GM21515 (cell line): ENCODE data around the gene TMEM223.
A peak's percentile ranks its signal among the peaks of the same experiment; 100 is the strongest.
"Not testable (repeated sequence)": the region's sequence is repeated elsewhere in the genome, so short reads cannot be mapped to it uniquely, and the experiment has no call there.

Experiments used
- ATAC-seq: cut with Tn5 transposase; IDR thresholded peaks from one replicate; pipeline ENCODE4 v1.9.1; 2021; ENCODE audit not compliant: unreplicated experiment

The TMEM223 gene, protein sequence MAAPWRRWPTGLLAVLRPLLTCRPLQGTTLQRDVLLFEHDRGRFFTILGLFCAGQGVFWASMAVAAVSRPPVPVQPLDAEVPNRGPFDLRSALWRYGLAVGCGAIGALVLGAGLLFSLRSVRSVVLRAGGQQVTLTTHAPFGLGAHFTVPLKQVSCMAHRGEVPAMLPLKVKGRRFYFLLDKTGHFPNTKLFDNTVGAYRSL

DNA sequence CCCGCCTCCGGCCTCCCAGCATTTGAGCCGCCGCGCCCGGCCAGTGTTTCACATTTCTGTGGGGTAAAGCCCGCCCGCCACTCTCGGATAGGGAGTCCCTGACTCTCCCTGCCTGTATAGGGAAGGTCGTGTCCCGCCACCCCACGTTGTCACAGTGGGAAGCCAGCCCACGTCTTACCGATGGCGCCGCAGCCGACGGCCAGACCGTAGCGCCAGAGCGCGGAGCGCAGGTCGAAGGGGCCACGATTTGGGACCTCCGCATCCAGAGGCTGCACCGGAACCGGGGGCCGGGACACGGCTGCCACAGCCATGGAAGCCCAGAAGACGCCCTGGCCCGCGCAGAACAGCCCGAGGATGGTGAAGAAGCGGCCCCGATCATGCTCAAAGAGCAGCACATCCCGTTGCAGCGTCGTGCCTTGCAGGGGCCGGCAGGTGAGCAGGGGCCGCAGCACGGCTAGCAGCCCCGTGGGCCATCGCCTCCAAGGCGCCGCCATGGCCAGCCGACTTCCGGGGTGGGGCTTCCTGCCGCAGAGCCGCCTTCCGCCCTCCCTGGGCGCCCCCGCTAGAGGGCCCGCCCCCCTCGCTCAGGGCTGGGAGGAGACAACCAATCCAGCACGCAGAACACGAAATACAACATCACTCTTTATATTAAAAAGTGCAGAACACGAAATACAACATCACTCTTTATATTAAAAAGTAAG is at the start of gene TMEM223:
TSS of gene TMEM223 (minus strand) at position 506 of the 701 bp plus-strand sequence. CDS start at position 494, 12 bp downstream.
- ATAC-seq = peak; percentile 59

DNA sequence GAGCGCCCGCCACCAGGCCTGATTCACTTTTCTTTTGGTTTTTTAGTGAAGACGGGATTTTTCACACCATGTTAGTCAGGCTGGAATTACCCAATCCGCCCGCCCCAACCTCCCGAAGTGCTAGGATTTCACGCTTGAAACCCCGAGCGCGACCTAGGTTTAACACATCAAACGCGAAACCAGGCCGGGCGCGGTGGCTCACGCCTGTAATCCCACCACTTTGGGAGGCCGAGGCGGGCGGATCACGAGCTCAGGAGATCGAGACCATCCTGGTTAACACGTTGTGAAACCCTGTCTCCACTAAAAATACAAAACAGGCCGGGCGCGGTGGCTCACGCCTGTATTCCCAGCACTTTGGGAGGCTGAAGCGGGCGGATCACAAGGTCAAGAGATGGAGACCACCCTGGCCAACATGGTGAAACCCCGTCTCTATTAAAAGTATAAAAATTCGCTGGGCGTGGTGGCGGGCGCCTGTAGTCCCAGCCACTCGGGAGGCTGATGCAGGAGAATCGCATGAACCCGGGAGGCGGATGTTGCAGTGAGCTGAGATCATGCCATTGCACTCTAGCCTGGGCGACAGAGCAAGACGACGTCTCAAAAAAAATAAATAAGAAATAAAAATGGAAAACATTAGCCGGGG is 49.0 kb upstream of the TMEM223 start:
- not testable (repeated sequence) for ATAC-seq

DNA sequence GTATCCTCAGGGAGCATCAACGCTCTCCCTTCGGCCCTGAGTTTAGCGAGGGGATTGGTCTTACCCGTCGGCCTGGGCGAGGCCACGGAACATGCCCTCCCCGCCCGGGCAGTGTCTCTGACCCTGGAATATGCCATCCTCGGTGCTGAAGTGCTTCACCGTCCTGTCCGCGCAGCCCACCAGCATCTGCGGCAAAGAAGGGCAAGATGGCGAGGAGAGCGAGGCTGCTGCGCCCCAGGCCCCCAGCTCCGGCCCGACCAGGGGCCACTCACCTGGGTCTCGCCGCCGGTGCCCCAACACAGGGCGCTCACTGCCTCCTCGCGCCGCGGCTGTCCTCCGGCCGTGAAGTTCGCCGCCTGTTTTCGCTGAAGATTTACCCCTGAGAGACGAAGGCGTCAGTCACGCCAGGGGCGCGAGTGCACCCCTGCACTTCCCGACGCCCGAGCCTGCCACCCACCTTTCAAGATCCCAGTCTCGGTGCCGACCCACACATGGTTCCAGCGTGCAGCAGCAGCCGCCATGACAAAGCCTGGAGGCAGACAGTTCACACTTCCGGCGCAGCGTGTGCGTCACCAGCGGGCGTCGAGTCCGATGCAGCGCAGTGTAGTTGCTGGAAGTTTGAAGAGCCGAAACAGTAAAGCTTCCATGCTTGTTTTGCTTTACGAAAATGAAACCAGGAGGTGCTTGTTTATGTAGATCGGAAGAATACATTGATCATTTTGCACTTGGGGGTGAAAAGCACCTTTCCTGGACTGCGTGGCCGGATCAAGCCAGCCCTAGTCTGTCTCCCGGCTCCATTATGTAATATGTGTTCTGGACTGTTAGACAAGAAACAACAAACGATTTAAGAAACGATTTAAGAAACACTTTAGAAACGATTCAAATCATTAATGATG is 47.5 kb upstream of the TMEM223 start, which contains the start of gene WDR74:
TSS of gene WDR74 (minus strand) at position 541 of the 896 bp plus-strand sequence. CDS start at position 521, 20 bp downstream.
- ATAC-seq = peak; percentile 50

DNA sequence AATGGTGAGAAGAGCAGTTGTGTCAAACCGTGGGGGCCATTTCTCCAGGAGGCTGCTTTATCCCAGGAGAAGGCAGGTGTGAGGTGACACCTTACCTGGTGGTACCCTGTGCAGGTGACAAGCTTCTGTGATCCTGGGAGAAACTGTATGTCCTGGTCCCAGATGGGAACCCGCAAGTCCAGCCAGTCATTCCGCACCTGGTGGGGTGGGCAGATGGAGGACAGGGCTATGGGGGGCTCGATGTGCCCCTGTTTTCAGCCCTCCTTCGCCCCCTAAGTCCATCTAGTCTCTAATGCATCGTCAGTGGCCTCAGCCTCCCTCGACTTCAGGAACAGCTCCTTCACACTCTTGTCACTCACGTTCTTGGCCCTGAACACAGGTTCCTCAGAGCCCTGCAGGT is 43.5 kb upstream of the TMEM223 start:
- no peak for ATAC-seq

DNA sequence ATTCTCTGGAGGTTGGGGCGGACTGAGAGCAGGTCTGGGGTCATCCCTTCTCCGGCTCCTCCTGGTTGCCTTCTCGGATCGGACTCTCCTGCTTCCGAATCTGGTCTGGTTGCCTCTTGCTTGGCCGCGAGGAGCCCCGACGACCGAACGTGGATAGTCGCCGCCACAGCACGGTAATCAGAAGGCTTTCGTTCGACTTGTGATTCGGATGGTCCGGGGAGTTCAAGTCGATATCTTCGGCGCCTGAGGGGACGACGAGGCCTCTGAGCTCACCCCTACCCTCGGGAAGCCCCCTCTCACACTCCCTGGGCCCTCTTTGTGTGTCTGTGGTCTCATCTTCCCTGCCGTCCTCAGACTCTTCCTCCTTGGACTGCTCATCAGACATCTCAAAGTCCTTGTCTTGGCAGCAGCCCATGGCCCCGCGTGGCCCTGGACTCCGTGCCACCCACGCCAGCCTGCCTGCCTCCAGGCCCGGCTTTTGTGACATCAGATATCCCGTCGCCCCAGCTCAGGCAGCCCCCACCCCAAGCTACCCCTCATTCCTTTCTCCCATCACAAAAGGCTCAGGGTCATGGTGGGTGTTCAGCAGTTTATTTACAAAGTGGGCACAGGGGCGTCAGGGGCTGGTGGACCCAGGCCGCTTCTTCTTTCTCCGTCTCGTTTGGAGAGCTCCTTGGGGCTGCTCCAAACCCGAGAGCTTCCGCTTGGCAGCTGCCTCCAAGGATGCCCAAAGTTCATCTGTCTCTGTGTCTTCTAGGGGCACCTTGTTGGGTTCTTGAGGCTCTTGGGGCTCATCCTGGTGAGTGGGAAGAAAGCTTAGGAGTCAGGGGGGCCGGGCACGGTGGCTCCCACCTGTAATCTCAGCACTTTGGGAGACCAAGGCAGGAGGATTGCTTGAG is 40.8 kb upstream of the TMEM223 start, which contains the start of gene TEX54:
TSS of gene TEX54 (minus strand) at position 506 of the 899 bp plus-strand sequence.
- peak; percentile 17 for ATAC-seq

DNA sequence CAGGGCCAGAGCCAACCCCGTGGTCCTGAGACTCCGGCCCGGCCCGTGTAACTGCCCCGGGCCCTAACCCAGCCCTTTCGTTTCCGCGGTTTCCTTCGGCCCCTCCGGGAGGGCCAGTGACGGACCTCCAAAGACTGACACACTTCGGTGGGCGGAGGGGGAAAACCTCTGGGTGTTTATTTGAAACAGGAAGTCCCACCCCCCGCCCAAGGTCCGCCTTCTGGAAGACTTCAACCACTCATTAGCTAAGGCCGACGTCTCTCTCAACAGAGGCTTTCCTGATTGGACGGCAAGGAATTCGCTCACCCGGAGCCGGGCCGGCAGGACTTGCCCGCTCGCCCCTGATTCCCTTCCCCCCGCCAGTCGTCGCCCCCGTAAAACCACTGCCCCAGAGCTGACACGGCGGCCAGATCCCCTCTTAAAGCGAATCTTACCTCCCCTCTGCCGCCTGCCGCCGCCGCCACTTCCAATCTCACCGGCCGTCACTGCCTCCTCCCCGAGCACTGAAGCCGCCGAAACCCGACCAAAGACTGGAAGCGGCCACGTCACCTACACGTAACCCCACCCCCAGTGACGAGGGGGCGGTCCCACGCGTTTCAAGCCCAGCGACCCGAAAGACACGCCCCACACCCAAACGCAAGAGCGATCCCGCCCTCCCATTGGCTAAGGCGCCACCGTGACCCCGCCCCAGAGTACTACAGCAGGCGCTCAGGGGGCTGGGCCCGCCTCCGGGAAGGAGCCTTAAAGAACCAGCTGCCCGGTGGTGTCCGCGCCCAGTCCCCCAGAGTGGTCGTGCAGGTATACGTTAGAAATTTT is 39.9 kb upstream of the TMEM223 start, which contains the start of gene STX5:
TSS of gene STX5 (minus strand) at position 532 of the 816 bp plus-strand sequence. CDS start 808 bp downstream, outside the sequence.
- ATAC-seq = peak; percentile 72

DNA sequence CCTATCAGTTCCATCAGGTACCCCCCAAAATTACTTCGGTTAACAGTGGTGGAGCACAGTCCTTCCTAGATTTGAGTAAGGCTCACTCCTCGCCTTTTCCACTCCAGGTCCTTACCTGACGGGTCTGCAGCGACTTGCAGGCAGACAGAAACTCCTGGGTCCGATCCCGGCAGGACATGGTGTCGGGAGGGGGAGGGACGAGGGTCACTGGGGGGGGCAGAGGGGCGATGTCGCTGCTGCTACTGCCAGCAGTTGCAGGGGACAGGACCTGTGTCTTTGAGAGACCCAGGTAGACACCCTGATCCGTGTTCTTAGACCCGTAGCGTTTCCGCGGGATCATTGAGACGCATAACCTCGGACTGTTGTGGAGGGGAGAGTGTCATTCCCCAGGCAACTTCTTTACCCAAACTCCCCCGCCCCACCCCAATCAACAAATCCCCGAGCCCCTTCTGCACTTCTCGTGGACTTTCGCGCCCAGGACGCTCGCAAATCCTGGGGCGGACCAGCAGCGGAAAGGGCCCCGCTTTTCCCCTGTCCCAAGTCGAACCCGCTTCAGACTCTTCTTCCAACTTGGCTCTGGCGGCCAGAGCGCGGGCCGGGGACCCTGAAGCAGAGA is 39.2 kb upstream of the TMEM223 start:
- peak; percentile 10 for ATAC-seq

DNA sequence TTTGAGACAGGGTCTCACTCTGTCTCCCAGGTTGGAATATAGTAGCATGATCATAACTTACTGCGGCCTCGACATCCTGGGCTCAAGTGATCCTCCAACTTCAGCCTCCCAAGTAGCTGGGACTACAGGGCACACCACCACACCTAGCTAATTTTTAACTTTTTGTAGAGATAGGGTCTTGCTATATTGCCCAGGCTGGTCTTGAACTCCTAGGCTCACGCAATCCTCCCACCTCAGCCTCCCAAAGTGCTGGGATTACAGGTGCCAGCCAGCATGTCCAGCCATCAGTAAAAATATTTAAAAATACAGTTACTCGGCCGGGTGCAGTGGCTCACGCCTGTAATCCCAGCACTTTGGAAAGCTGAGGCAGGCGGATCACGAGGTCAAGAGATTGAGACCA is 36.3 kb upstream of the TMEM223 start:
- not testable (repeated sequence) for ATAC-seq

DNA sequence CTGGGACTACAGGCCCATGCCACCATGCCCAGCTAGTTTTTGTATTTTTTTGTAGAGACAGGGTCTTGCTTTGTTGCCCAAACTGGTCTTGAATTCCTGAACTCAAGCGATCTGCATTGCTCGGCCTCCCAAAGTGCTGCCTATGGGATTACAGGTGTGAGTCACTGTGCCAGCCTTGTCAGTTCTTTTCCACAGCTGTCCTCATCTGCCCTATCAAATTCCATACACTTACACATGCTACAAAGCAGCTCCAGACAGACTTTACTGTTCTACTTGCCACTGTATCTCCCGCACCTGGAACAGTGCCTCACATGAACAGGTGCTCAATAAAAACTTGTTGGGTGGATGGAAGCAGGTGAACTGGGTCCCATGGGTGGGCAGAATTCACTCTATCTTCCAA is 31.9 kb upstream of the TMEM223 start:
- no peak for ATAC-seq

DNA sequence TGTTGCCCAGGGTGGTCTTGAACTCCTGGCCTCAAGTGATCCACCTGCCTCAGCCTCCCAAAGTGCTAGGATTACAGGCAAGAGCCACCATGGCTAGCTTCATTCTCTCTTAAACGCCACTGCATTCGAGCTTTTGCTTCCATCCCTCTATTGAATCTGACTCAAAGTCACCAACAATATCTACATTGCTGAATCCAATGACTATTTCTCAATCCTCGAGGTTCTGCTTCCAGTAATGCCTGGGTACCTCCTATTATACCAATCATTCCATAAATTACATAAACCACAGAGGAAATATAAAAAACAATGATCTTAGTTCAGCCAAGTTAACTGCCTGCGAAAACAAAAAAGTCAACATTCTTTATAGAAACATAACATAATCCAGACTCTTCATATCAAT is 25.3 kb upstream of the TMEM223 start:
- ATAC-seq = no peak

DNA sequence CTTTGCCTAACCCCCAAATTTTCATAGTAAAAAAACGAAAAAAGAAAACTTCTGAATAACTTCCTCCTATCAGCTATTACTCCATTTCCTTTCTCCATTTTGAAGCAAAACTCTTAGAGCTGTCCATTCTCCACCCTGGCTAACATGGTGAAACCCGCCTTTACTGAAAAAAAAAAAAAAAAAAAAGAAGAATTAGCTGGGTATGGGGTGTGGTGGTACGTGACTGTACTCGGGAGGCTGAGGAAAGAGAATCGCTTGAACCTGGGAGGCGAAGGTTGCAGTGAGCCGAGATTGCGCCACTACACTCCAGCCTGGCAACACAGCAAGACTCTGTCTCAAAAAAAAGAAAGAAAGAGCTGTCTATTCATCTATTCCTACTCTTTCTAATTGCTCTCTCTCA is 24.8 kb upstream of the TMEM223 start:
- no peak for ATAC-seq

DNA sequence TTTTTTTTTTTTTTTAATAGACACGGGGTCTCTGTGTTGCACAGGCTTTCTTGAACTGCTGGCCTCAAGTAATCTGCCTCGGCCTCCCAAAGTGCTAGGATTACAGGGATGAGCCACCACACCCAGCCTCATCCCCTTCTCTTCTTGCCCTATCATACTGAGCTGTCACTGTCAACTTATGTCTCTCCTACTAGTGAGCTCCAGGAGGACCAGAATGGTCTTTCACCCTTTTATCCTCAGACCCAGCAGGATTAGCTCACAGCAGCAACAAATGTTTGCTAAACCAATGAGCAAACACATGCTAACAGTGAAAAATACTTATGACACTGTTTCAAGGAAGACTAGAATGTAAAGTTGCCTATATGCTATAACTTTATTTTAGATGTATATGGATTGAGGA is 19.9 kb upstream of the TMEM223 start:
- no peak for ATAC-seq

DNA sequence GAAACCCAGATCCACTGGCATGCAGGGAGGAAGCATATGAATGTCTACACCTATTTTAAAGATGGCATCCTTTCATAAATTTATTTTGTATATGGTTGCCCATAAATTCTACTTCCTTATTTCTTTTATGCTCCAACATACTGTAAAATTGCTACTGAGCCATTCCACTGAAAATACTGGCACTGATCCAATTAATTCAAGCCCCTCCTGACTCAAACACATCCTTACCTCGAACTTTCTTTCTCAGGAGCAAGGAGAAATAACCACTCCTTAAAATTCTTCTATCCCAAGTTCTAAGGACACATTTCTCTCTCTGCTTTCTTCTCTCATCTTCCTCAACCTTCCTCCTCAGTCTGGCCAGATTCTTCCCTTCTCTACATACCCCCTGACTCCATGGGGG is 18.9 kb upstream of the TMEM223 start:
- no peak for ATAC-seq

DNA sequence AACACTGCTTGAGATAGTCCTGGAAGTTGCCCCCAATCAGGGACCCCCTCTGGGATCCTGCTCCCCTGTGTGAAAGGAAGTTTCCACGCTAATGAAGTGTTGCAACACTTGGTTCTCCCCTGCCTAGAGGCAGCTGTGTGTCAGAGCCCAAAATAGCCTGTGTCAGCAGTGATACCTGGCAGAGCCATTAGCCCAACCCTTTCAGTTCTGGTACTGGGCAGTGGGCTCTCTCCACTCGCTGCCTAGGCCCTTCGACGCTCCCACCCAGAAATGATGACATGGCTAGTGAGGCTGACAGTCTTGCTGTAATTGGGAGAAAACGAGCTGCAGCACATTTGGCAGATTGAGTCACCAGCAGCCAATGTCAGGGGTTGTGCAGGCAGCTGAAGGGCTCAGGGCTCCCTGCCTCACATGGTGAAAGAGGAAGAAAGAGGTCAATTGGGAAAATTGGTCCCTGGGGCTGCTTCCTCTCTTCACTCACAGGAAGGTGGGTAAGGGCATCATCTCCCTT is 14.9 kb upstream of the TMEM223 start:
- no peak for ATAC-seq

DNA sequence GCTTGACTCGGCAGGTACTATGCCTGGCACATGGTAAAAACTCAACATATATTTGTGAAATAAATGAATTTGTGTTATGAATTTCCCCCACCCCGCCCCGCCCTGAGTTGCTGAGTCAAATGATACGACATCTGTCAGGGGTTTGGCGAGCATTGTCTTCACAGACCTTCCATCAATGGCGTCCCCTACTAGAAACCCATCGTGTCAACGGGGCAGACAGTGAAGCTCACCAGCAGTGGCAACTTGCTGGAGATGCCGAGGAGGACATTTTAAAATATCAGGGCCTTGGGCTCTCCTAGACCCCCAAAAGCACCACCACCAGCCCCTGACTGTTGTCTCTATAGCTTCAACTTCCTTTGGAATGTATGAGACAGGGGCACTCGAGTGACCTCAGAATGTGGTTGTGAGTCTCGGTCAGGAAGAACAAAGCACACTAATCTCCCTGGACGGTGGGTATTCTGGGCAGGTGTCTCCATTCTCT is 14.2 kb upstream of the TMEM223 start:
- ATAC-seq = no peak

DNA sequence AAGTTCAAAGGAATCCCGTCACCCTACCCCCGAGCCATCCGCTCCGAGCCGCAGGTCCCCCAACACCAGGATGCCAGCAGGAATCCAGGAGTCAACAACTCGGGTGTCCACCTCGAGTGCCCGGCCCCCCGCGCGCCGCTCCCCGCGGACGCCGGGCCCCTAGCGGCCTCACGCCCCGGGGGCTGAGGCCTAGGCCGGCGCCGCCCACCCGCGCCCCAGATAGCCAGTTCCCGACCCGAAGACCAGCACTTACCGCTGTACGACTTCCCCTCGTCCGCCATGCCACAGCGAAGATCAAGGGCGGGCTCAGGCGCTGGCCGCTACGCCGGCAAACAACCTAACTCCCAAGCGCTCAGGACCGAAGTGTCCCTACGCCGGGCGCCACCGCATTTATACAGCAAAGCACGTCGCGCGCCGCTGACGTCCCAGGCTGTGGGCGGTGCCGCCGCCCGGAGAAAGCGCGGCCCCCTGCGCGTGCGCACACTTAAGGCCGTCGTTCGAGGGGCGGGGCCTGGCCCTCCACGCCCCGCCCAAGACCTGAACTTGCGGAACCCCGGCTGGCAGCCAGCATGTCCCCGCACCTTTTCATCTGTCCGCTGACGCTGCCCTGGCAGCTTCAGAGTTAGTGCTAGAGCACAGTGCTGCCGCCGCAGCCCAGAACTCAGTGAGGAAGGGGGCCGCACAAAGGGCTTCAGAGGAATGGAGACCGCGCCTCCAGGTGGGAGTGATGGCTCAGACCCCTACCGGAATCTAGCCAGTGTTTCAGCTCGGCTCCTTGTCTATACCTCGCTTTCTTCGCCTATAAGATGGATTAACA is 13.5 kb upstream of the TMEM223 start, which contains the start of gene NXF1:
TSS of gene NXF1 (minus strand) at position 365 of the 817 bp plus-strand sequence. CDS start at position 281, 84 bp downstream.
- peak; percentile 73 for ATAC-seq
